22Rv1 (cell line): Measurements from ENCODE around the gene FZD7.

Experiments used
- ZFX ChIP-seq: fragments of 450-650 bp; IDR thresholded peaks from 2 replicates; pipeline ENCODE4 v1.6.1; 2017; ENCODE audit warnings: antibody characterized with exemption, borderline replicate concordance
- TF ChIP-seq, protein P1 (sequence below): fragments of 450-650 bp; IDR thresholded peaks from 2 replicates; pipeline ENCODE4 v1.5.1; 2017; ENCODE audit warnings: mild to moderate bottlenecking

DNA sequence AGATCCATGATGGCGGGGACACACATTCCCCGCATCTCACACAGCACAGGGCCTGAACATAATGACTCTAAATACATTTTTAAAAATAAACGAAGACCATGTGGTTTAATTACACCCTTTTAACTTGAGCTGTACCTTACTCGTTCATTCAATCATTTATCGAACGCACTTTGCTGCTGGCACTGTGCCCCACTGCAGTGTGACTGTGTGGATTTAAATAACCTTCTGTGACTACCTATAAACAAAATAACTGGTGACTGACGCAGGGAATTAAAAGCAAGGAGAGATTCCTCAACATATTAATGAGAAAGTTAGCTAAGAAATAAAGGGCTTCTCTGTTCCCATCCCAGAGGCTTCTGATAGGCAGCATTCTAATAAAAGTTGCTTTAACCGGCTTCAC is 10.9 kb upstream of the FZD7 start:
- TF ChIP-seq, protein P1, sequence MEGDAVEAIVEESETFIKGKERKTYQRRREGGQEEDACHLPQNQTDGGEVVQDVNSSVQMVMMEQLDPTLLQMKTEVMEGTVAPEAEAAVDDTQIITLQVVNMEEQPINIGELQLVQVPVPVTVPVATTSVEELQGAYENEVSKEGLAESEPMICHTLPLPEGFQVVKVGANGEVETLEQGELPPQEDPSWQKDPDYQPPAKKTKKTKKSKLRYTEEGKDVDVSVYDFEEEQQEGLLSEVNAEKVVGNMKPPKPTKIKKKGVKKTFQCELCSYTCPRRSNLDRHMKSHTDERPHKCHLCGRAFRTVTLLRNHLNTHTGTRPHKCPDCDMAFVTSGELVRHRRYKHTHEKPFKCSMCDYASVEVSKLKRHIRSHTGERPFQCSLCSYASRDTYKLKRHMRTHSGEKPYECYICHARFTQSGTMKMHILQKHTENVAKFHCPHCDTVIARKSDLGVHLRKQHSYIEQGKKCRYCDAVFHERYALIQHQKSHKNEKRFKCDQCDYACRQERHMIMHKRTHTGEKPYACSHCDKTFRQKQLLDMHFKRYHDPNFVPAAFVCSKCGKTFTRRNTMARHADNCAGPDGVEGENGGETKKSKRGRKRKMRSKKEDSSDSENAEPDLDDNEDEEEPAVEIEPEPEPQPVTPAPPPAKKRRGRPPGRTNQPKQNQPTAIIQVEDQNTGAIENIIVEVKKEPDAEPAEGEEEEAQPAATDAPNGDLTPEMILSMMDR = no peak
- no peak for TF ChIP-seq ZFX
